IPS DF 19.7 (cell line): Measurements from ENCODE around the gene PRELID1.
A peak's percentile ranks its signal among the peaks of the same experiment; 100 is the strongest.
"Not testable (repeated sequence)": the region's sequence is repeated elsewhere in the genome, so short reads cannot be mapped to it uniquely, and the experiment has no call there.

Experiments used
- DNase-seq: peaks from one replicate; pipeline ENCODE4 v3.0.0-alpha.2; 2013; ENCODE audit warnings: low read depth, low spot score

Gene PRELID1

GRCh38 chr5:177335701-177336065 lies 32.1 kb downstream of the PRELID1 start:
- DNase-seq, result no peak

- DNase-seq, result no peak
Observed at GRCh38 chr5:177336112-177336511, 32.5 kb downstream of the PRELID1 start.

GRCh38 chr5:177336603-177337494 lies 33.2 kb downstream of the PRELID1 start:
- DNase-seq, result no peak

- no peak for DNase-seq
Observed at GRCh38 chr5:177338251-177339106, 34.9 kb downstream of the PRELID1 start.

GRCh38 chr5:177339107-177339638 lies 35.6 kb downstream of the PRELID1 start:
- no peak for DNase-seq

- not testable (repeated sequence) for DNase-seq
Observed at GRCh38 chr5:177343000-177343399, 39.4 kb downstream of the PRELID1 start.

- no peak for DNase-seq
Observed at GRCh38 chr5:177343777-177344176, 40.2 kb downstream of the PRELID1 start.

- DNase-seq, result no peak
Observed at GRCh38 chr5:177344891-177345290, 41.3 kb downstream of the PRELID1 start.

GRCh38 chr5:177346820-177347219 lies 43.2 kb downstream of the PRELID1 start:
- DNase-seq, result no peak

GRCh38 chr5:177347699-177348098 lies 44.1 kb downstream of the PRELID1 start:
- no peak for DNase-seq

GRCh38 chr5:177349362-177349647 lies 45.7 kb downstream of the PRELID1 start:
- no peak for DNase-seq

- no peak for DNase-seq
Observed at GRCh38 chr5:177349762-177350161, 46.2 kb downstream of the PRELID1 start.

GRCh38 chr5:177350776-177351391 lies 47.3 kb downstream of the PRELID1 start:
- DNase-seq, result no peak

- DNase-seq, result peak; percentile 91
Observed at GRCh38 chr5:177351392-177352329, 48.1 kb downstream of the PRELID1 start, which contains the start of gene LMAN2. Gene LMAN2 (minus strand): TSS chr5:177351668. CDS start chr5:177351647, 21 bp downstream.

- no peak for DNase-seq
Observed at GRCh38 chr5:177353093-177353492, 49.5 kb downstream of the PRELID1 start.

- DNase-seq, result no peak
Observed at GRCh38 chr5:177354256-177354655, 50.7 kb downstream of the PRELID1 start.

GRCh38 chr5:177354711-177355110 lies 51.1 kb downstream of the PRELID1 start:
- no peak for DNase-seq

GRCh38 chr5:177355162-177355867 lies 51.7 kb downstream of the PRELID1 start:
- no peak for DNase-seq

- DNase-seq, result no peak
Observed at GRCh38 chr5:177355868-177356168, 52.2 kb downstream of the PRELID1 start.
